Measurements from ENCODE around the gene GART. TPM values are rescaled to one million over a fixed set of nuclear protein-coding genes. Genes with fewer than 3 reads are reported as not detected.

GART gene
- total and polyA plus RNA-seq, 8 donors = 4.1 to 126 (median 47.8) TPM

- Histone ChIP-seq H3K9me3 (no peaks in the 10 kb centered on the region), H3K4me3 (no peak overlapping the region), H3K27ac (peak overlapping the region in 2 of 5 donors; percentile 5 to 9), H3K27me3 (no peaks in the 10 kb centered on the region), H3K36me3 (peaks cover 50 to 99% (median 97%) of the 10 kb centered on the region in 4 donors), H3K4me1 (peaks cover 0 to 49% (median 20%) of the 10 kb centered on the region in 4 donors)
- 16 to 40% (median 21%) methylated on average over 3 of the region's 3 CpGs for WGBS, 5 donors
- no peak for DNase-seq
- TF ChIP-seq POLR2A (IDR thresholded peaks at IDR 0.05) (no peak), POLR2AphosphoS5 (IDR thresholded peaks at IDR 0.05) (no peak), EP300 (IDR thresholded peaks at IDR 0.05) (no peak)
- TF ChIP-seq, protein P1, sequence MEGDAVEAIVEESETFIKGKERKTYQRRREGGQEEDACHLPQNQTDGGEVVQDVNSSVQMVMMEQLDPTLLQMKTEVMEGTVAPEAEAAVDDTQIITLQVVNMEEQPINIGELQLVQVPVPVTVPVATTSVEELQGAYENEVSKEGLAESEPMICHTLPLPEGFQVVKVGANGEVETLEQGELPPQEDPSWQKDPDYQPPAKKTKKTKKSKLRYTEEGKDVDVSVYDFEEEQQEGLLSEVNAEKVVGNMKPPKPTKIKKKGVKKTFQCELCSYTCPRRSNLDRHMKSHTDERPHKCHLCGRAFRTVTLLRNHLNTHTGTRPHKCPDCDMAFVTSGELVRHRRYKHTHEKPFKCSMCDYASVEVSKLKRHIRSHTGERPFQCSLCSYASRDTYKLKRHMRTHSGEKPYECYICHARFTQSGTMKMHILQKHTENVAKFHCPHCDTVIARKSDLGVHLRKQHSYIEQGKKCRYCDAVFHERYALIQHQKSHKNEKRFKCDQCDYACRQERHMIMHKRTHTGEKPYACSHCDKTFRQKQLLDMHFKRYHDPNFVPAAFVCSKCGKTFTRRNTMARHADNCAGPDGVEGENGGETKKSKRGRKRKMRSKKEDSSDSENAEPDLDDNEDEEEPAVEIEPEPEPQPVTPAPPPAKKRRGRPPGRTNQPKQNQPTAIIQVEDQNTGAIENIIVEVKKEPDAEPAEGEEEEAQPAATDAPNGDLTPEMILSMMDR (IDR thresholded peaks at IDR 0.05) = no peak
- intact Hi-C loops (cut with DNase I; ENCODE audit: low total_unique reads) = no loop called here
These were observed 30.4 kb upstream of the GART start for GRCh38 chr21:33572350-33572749.

GRCh38 chr21:33569991-33570390, 28.1 kb upstream of the GART start:
- H3K4me3 ChIP-seq = no peak overlapping the region
- H3K4me1 ChIP-seq = peaks cover 0 to 47% (median 15%) of the 10 kb centered on the region in 4 donors
- H3K27me3 ChIP-seq = no peaks in the 10 kb centered on the region
- H3K9me3 ChIP-seq = no peaks in the 10 kb centered on the region
- intact Hi-C loops (cut with DNase I; ENCODE audit: low total_unique reads) = no loop called here
- 80 to 88% (median 85%) methylated on average over 5 of the region's 5 CpGs for WGBS, 5 donors
- TF ChIP-seq POLR2A (IDR thresholded peaks at IDR 0.05) (no peak), POLR2AphosphoS5 (IDR thresholded peaks at IDR 0.05) (no peak), EP300 (IDR thresholded peaks at IDR 0.05) (no peak)
- TF ChIP-seq, protein P1 (IDR thresholded peaks at IDR 0.05) = no peak
- DNase-seq = no peak
- no peak overlapping the region for H3K27ac ChIP-seq
- H3K36me3 ChIP-seq = peaks cover 37 to 88% (median 81%) of the 10 kb centered on the region in 4 donors

GRCh38 chr21:33568448-33568847, 26.5 kb upstream of the GART start:
- DNase-seq = no peak
- WGBS, 5 donors = 71 to 86% (median 80%) methylated on average over 2 of the region's 2 CpGs
- Histone ChIP-seq H3K36me3 (peaks cover 33 to 86% (median 77%) of the 10 kb centered on the region in 4 donors), H3K27ac (no peak overlapping the region), H3K4me1 (peaks cover 0 to 47% (median 15%) of the 10 kb centered on the region in 4 donors), H3K27me3 (no peaks in the 10 kb centered on the region), H3K4me3 (no peak overlapping the region), H3K9me3 (no peaks in the 10 kb centered on the region)
- intact Hi-C loops (cut with DNase I; ENCODE audit: low total_unique reads) = no loop called here
- TF ChIP-seq POLR2A (IDR thresholded peaks at IDR 0.05) (no peak), EP300 (IDR thresholded peaks at IDR 0.05) (no peak), POLR2AphosphoS5 (IDR thresholded peaks at IDR 0.05) (no peak)
- TF ChIP-seq, protein P1 (IDR thresholded peaks at IDR 0.05) = no peak

GRCh38 chr21:33567914-33568313, 26.0 kb upstream of the GART start:
- TF ChIP-seq POLR2AphosphoS5 (IDR thresholded peaks at IDR 0.05) = no peak
- no peak for TF ChIP-seq EP300 (IDR thresholded peaks at IDR 0.05)
- TF ChIP-seq POLR2A (IDR thresholded peaks at IDR 0.05) = no peak
- no peak overlapping the region for H3K27ac ChIP-seq
- intact Hi-C loops (cut with DNase I; ENCODE audit: low total_unique reads) = no loop called here
- H3K9me3 ChIP-seq = no peaks in the 10 kb centered on the region
- H3K27me3 ChIP-seq = no peaks in the 10 kb centered on the region
- 63 to 90% (median 74%) methylated on average over 6 of the region's 6 CpGs for WGBS, 5 donors
- peaks cover 33 to 86% (median 77%) of the 10 kb centered on the region in 4 donors for H3K36me3 ChIP-seq
- no peak for DNase-seq
- peaks cover 0 to 42% (median 14%) of the 10 kb centered on the region in 4 donors for H3K4me1 ChIP-seq
- H3K4me3 ChIP-seq = no peak overlapping the region

DNA sequence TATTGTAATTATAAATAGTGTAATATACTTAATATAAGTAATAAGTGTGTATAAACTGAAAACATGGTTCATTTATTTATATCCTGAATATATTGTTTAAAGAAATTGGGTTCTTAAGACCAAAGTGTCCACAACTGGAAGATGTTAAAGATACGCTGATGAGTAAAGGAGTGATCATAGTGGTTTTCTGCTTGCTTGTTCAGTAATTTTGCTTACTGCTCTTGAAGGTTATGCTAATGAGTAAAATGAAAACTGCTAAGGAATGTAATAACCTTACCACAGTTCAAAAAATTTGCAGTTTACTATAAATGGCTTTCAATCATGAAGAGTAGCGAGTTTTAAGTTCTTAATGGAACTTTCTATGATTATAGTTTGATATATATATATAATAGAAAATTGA, 24.6 kb upstream of the GART start:
- Histone ChIP-seq H3K27ac (no peak overlapping the region), H3K36me3 (peaks cover 27 to 86% (median 76%) of the 10 kb centered on the region in 4 donors), H3K4me1 (peaks cover 0 to 40% (median 13%) of the 10 kb centered on the region in 4 donors), H3K9me3 (no peaks in the 10 kb centered on the region), H3K4me3 (no peak overlapping the region), H3K27me3 (no peaks in the 10 kb centered on the region)
- DNase-seq = no peak
- TF ChIP-seq POLR2A (IDR thresholded peaks at IDR 0.05) (no peak), POLR2AphosphoS5 (IDR thresholded peaks at IDR 0.05) (no peak), EP300 (IDR thresholded peaks at IDR 0.05) (no peak)
- TF ChIP-seq, protein P1 (IDR thresholded peaks at IDR 0.05) = no peak
- intact Hi-C loops (cut with DNase I; ENCODE audit: low total_unique reads) = no loop called here
- 91 to 96% (median 93%) methylated on average over 2 of the region's 2 CpGs for WGBS, 5 donors
